AG04450 (cell line): ENCODE measurements around the gene SPAG9. TPM values are rescaled to one million over a fixed set of nuclear protein-coding genes. Genes with fewer than 3 reads are reported as not detected.

Experiments
- CTCF ChIA-PET: fragments of 300-600, 350-600 bp; formaldehyde crosslinking; extraction: SDS; loops from one replicate; lab custom pipeline; 2022; ENCODE audit warnings: antibody characterized with exemption, inconsistent platforms; lab: Charles Lee
- POLR2A ChIA-PET: fragments of 350-600 bp; formaldehyde crosslinking; extraction: SDS; loops from one replicate; lab custom pipeline; 2021; ENCODE audit warnings: antibody characterized with exemption, inconsistent platforms; lab: Yijun Ruan, JAX
- DNase-seq: peaks from one replicate; pipeline ENCODE4 v3.0.0-alpha.2; 2011; ENCODE audit warnings: low read depth, low spot score
- H3K27ac ChIP-seq: one replicate; pipeline ENCODE4 v1.5.1; 2012; ENCODE audit warnings: low read depth, low read length, control low read depth
- H3K27me3 ChIP-seq: one replicate; pipeline ENCODE4 v1.6.0; 2012; ENCODE audit warnings: low read length; ENCODE audit not compliant: control insufficient read depth, insufficient read depth
- H3K4me3 ChIP-seq: 2 replicates; pipeline ENCODE4 v1.5.1; 2011; ENCODE audit warnings: mild to moderate bottlenecking, low read depth, low read length, control low read depth
- H3K9me3 ChIP-seq: 2 replicates; pipeline ENCODE4 v1.5.1; 2012; ENCODE audit warnings: low read length; ENCODE audit not compliant: control insufficient read depth, insufficient read depth
- polyA plus RNA-seq: library from polyadenylated mRNA; depleted of rRNA; stranded (reverse); fragments of >200 nt; gene quantifications from 2 replicates; pipeline ENCODE4 v1.2.3, GENCODE V29; 2011
- TF ChIP-seq, protein P1 (sequence below): IDR thresholded peaks from 2 replicates; pipeline ENCODE4 v1.5.1; 2011; ENCODE audit warnings: low read depth, low read length, control low read depth, inconsistent platforms

SPAG9 gene
- polyA plus RNA-seq, 1 experiment, result 42.1 TPM

DNA sequence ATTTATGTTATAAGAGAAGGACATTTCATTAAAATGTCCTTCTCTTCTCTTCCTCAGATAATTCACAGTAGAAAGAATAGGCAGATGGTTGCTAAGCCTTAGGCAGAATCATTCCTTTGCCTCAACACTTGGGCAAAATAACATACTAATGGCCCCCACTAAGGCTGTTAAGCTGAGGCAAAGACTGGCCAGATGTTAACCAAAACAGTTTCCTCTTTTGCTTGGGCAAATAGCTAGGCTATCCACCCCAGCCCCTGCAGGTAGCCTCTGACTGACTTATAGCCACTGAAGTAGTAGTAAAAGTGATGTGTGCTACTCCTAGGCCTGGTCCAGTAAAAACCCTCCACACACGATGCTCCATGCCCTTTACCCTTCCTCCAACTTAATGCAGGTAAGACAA lies 55.2 kb downstream of the SPAG9 start:
- ChIA-PET POLR2A (interaction anchor here (1.0 kb wide), 1 partner anchor 9 kb away, joined by 4 read pairs; no protein-coding TSS in a partner anchor), CTCF (interaction anchor here (0.8 to 1.0 kb wide), 2 partner anchors 9 to 213 kb away, joined by 3 to 9 read pairs; no protein-coding TSS in a partner anchor)
- no peak for DNase-seq
- Histone ChIP-seq H3K27ac (peak overlapping the region; percentile 39), H3K4me3 (no peak overlapping the region), H3K27me3 (no peaks in the 10 kb centered on the region), H3K9me3 (no peaks in the 10 kb centered on the region)
- TF ChIP-seq, protein P1, sequence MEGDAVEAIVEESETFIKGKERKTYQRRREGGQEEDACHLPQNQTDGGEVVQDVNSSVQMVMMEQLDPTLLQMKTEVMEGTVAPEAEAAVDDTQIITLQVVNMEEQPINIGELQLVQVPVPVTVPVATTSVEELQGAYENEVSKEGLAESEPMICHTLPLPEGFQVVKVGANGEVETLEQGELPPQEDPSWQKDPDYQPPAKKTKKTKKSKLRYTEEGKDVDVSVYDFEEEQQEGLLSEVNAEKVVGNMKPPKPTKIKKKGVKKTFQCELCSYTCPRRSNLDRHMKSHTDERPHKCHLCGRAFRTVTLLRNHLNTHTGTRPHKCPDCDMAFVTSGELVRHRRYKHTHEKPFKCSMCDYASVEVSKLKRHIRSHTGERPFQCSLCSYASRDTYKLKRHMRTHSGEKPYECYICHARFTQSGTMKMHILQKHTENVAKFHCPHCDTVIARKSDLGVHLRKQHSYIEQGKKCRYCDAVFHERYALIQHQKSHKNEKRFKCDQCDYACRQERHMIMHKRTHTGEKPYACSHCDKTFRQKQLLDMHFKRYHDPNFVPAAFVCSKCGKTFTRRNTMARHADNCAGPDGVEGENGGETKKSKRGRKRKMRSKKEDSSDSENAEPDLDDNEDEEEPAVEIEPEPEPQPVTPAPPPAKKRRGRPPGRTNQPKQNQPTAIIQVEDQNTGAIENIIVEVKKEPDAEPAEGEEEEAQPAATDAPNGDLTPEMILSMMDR, result no peak

GRCh38 chr17:51064061-51064735 lies 56.5 kb downstream of the SPAG9 start:
- CTCF ChIA-PET, result interaction anchor here (1.2 kb wide), 1 partner anchor 89 kb away, joined by 3 read pairs; the partner anchor contains the start of gene NME1
- Histone ChIP-seq H3K27me3 (no peaks in the 10 kb centered on the region), H3K27ac (no peak overlapping the region), H3K4me3 (no peak overlapping the region), H3K9me3 (no peaks in the 10 kb centered on the region)
- POLR2A ChIA-PET, result no interaction called here
- no peak for DNase-seq
- TF ChIP-seq, protein P1, result no peak

GRCh38 chr17:51060396-51060795 lies 60.3 kb downstream of the SPAG9 start:
- H3K4me3 ChIP-seq, result no peak overlapping the region
- POLR2A ChIA-PET, result no interaction called here
- CTCF ChIA-PET, result interaction anchor here (1.4 to 1.8 kb wide), 2 partner anchors 59 to 60 kb away, joined by 5 to 6 read pairs; no protein-coding TSS in a partner anchor
- no peaks in the 10 kb centered on the region for H3K9me3 ChIP-seq
- H3K27ac ChIP-seq, result no peak overlapping the region
- H3K27me3 ChIP-seq, result no peaks in the 10 kb centered on the region
- TF ChIP-seq, protein P1, result no peak
- no peak for DNase-seq

GRCh38 chr17:51059781-51060180 lies 60.9 kb downstream of the SPAG9 start:
- H3K27me3 ChIP-seq, result no peaks in the 10 kb centered on the region
- no peak for DNase-seq
- TF ChIP-seq, protein P1, result no peak
- H3K9me3 ChIP-seq, result no peaks in the 10 kb centered on the region
- H3K4me3 ChIP-seq, result no peak overlapping the region
- ChIA-PET POLR2A (no interaction called here), CTCF (interaction anchor here (1.7 to 7.7 kb wide), 2 partner anchors 9 to 59 kb away, joined by 4 to 119 read pairs; no protein-coding TSS in a partner anchor)
- peak overlapping the region; percentile 55 for H3K27ac ChIP-seq

DNA sequence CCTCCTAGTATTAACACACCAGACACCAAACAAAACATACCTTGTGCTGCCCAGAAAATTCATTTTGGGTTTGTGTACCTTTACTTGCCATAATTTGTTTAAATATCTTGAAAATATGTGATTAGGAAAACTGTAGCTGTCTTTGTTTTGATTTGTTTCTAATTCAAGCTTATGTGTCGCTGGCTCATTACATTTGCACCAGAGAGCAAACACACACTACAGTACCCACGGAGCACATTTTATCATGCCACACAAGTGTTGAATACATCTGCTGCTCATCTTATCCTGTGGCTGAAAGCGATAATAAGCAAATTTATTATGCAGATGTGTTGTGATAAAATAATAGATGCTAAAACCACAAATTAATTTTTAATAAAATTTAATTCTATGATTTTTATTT lies 63.1 kb downstream of the SPAG9 start:
- Histone ChIP-seq H3K27me3 (no peaks in the 10 kb centered on the region), H3K9me3 (no peaks in the 10 kb centered on the region), H3K27ac (peak overlapping the region; percentile 80), H3K4me3 (no peak overlapping the region)
- CTCF ChIA-PET, result interaction anchor here (0.8 to 7.7 kb wide), 12 partner anchors 8 to 275 kb away, joined by 3 to 119 read pairs (median 9); partner anchors contain the start of gene NME1
- no peak for DNase-seq
- POLR2A ChIA-PET, result interaction anchor here (0.7 to 1.5 kb wide), 4 partner anchors 8 to 63 kb away, joined by 3 to 5 read pairs (median 4); no protein-coding TSS in a partner anchor
- TF ChIP-seq, protein P1, result no peak
